Fibroblast of lung (primary cell): Measurements from ENCODE around the gene RNF10. TPM values are rescaled to one million over a fixed set of nuclear protein-coding genes. Genes with fewer than 3 reads are reported as not detected.

Experiments used
- DNase-seq, 2 donors: peaks; one replicate each; pipeline versions ENCODE4 v3.0.0 to v3.0.0-alpha.2; 2010; ENCODE audit warnings: low read depth in 2 of 2
- H2AFZ ChIP-seq: 2 replicates; pipeline ENCODE4 v1.5.1; 2012; ENCODE audit warnings: low read length, control low read depth, inconsistent platforms
- H3K27ac ChIP-seq: 2 replicates; pipeline ENCODE4 v1.5.1; 2011; ENCODE audit warnings: low read length, control low read depth; ENCODE audit not compliant: insufficient read depth
- H3K27me3 ChIP-seq: 2 replicates; pipeline ENCODE4 v1.5.1; 2011; ENCODE audit warnings: mild to moderate bottlenecking, low read length; ENCODE audit not compliant: control insufficient read depth, insufficient read depth
- H3K36me3 ChIP-seq: 2 replicates; pipeline ENCODE4 v1.5.1; 2011; ENCODE audit warnings: low read length; ENCODE audit not compliant: control insufficient read depth, insufficient read depth
- H3K4me1 ChIP-seq: 2 replicates; pipeline ENCODE4 v1.5.1; 2011; ENCODE audit warnings: low read length; ENCODE audit not compliant: control insufficient read depth, insufficient read depth; ENCODE audit errors: extremely low read depth
- H3K4me2 ChIP-seq: 2 replicates; pipeline ENCODE4 v1.5.1; 2011; ENCODE audit warnings: low read length, control low read depth; ENCODE audit not compliant: insufficient read depth; ENCODE audit errors: extremely low read depth
- H3K4me3 ChIP-seq, 4 experiments: fragments of 200-600 bp in 1 of 4; sonication (generic) in 1 of 4; replicated peaks in 1 of 4; 2 replicates each; pipeline ENCODE4 v1.5.1; 2011 to 2016; ENCODE audit warnings: low read length in 4 of 4, low read depth in 3 of 4, mild to moderate bottlenecking in 3 of 4, control low read depth in 2 of 4, inconsistent platforms in 1 of 4, mixed read lengths in 1 of 4; ENCODE audit not compliant: insufficient read depth in 1 of 4; ENCODE audit errors: control extremely low read depth in 1 of 4
- H3K79me2 ChIP-seq: 2 replicates; pipeline ENCODE4 v1.5.1; 2012; ENCODE audit warnings: mild to moderate bottlenecking, low read length, inconsistent platforms; ENCODE audit not compliant: control insufficient read depth, insufficient read depth
- H3K9ac ChIP-seq: 2 replicates; pipeline ENCODE4 v1.5.1; 2011; ENCODE audit warnings: mild to moderate bottlenecking, low read length, control low read depth; ENCODE audit not compliant: insufficient read depth
- H3K9me3 ChIP-seq: 2 replicates; pipeline ENCODE4 v1.5.1; 2012; ENCODE audit warnings: low read depth, low read length; ENCODE audit not compliant: control insufficient read depth, insufficient read depth
- H4K20me1 ChIP-seq: 2 replicates; pipeline ENCODE4 v1.5.1; 2011; ENCODE audit warnings: low read length; ENCODE audit not compliant: control insufficient read depth, insufficient read depth; ENCODE audit errors: extremely low read depth
- EZH2 ChIP-seq: IDR thresholded peaks from 2 replicates; pipeline ENCODE4 v1.5.1; 2012; ENCODE audit warnings: low read length, control low read depth, mild to moderate bottlenecking; ENCODE audit errors: missing control alignments
- polyA plus RNA-seq, 2 donors: library from polyadenylated mRNA; depleted of rRNA in 1 of 2; stranded (reverse) in 1 of 2; unstranded in 1 of 2; fragments of >200 nt; gene quantifications; 2 replicates each; pipeline ENCODE4 v1.2.1, GENCODE V29; 2011 to 2012; ENCODE audit warnings: missing spikeins in 1 of 2
- total RNA-seq: library from RNA; depleted of rRNA; stranded (reverse); fragments of >200 nt; gene quantifications from 2 replicates; pipeline ENCODE4 v1.2.1, GENCODE V29; 2014
- TF ChIP-seq, protein P1 (sequence below), 2 donors: IDR thresholded peaks in 1 of 2; conservative IDR thresholded peaks in 1 of 2; 1 replicate in 1 of 2; 2 replicates in 1 of 2; pipeline ENCODE4 v1.5.1; 2011 to 2012; ENCODE audit warnings: low read length in 2 of 2, control low read depth in 1 of 2, inconsistent platforms in 1 of 2, low read depth in 1 of 2, mild to moderate bottlenecking in 1 of 2

The RNF10 gene
- total and polyA plus RNA-seq, 2 donors (not counting 1 experiment from before 2014, with no cell fraction given): 174 to 184 TPM

DNA sequence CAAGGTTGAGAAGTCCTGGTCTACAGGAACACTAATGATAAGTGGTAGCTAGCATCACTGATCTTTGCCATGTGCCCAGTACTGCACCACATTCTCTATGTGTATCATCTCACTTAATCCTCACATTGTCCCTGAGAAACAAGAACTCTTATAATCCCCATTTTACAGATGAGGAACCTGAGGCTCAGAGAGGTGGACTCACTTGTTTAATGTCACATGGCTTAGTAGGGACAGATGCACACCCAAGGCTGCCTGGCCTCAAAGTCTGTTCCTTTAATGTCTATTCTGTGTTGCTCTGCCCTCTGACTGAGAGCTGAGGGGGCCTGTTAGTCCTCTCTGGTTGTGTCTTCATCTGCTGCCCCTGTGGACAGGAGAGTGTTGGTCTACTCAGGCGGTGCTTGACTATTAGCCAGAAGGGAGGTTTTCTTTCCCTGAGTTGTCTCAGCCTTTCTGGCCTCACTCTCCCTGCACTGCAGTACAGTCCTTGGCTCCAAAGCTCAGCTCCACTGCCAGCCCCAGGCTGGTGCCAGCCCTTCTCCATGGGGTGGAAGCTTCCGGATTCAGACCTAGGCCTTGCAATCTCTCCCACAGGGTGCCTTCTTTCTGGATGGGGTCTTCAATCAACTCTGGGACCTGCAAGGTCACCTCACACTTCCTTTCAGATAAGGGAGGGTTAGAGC, 43.2 kb upstream of the RNF10 start:
- no peaks in the 10 kb centered on the region for H3K4me1 ChIP-seq
- H3K27me3 ChIP-seq: no peaks in the 10 kb centered on the region
- H3K27ac ChIP-seq: no peak overlapping the region
- no peaks in the 10 kb centered on the region for H3K9me3 ChIP-seq
- H3K36me3 ChIP-seq: no peaks in the 10 kb centered on the region
- no peak overlapping the region for H3K4me2 ChIP-seq
- H2AFZ ChIP-seq: no peak overlapping the region
- H4K20me1 ChIP-seq: no peaks in the 10 kb centered on the region
- no peak for DNase-seq
- no peak overlapping the region for H3K4me3 ChIP-seq
- TF ChIP-seq EZH2: no peak
- TF ChIP-seq, protein P1, sequence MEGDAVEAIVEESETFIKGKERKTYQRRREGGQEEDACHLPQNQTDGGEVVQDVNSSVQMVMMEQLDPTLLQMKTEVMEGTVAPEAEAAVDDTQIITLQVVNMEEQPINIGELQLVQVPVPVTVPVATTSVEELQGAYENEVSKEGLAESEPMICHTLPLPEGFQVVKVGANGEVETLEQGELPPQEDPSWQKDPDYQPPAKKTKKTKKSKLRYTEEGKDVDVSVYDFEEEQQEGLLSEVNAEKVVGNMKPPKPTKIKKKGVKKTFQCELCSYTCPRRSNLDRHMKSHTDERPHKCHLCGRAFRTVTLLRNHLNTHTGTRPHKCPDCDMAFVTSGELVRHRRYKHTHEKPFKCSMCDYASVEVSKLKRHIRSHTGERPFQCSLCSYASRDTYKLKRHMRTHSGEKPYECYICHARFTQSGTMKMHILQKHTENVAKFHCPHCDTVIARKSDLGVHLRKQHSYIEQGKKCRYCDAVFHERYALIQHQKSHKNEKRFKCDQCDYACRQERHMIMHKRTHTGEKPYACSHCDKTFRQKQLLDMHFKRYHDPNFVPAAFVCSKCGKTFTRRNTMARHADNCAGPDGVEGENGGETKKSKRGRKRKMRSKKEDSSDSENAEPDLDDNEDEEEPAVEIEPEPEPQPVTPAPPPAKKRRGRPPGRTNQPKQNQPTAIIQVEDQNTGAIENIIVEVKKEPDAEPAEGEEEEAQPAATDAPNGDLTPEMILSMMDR (conservative IDR thresholded peaks at IDR 0.05 in 1 of 2, IDR thresholded peaks at IDR 0.05 in 1 of 2; ENCODE audit: low read depth in 1 of 2, low read length in 2 of 2): no peak
- no peak overlapping the region for H3K9ac ChIP-seq
- peaks cover 4% of the 10 kb centered on the region for H3K79me2 ChIP-seq

DNA sequence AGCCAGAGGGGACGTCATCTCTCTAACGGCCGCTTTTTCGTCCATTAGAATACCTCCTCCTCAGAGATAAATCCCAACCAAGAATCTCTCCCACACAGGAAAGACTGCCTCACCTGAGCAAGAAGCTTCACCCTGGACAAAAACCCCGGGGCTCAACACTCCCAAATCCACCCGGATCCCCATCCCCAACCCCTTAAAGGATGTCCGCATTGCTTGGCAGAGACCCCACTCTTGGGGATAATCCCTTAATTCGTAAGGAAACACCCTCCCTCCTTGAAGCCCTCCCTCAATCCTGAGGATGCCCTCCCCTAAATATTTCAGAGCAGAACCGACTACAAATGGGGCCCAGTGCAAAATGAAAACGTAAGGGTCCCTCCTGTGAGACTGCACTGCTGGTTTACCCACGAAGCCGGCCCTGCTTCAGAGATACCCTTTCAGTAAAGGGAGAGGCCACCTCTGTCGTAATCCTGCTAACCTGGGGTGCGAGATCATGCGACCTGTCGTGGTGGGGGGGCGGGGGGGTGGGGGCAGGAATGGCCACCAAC, 38.9 kb upstream of the RNF10 start:
- Histone ChIP-seq H3K36me3 (peaks cover 11% of the 10 kb centered on the region), H3K27ac (no peak overlapping the region), H3K9me3 (no peaks in the 10 kb centered on the region), H3K79me2 (peaks cover 33% of the 10 kb centered on the region), H3K4me3 (peak overlapping the region; percentile 54 to 97 (median 82)), H3K4me1 (peaks cover 6% of the 10 kb centered on the region), H3K4me2 (peak overlapping the region; percentile 76), H3K9ac (no peak overlapping the region), H2AFZ (peak overlapping the region; percentile 59), H3K27me3 (no peaks in the 10 kb centered on the region), H4K20me1 (peaks cover 7% of the 10 kb centered on the region)
- DNase-seq: no peak
- TF ChIP-seq EZH2: no peak
- TF ChIP-seq, protein P1 (conservative IDR thresholded peaks at IDR 0.05 in 1 of 2, IDR thresholded peaks at IDR 0.05 in 1 of 2; ENCODE audit: low read depth in 1 of 2, low read length in 2 of 2): no peak

DNA sequence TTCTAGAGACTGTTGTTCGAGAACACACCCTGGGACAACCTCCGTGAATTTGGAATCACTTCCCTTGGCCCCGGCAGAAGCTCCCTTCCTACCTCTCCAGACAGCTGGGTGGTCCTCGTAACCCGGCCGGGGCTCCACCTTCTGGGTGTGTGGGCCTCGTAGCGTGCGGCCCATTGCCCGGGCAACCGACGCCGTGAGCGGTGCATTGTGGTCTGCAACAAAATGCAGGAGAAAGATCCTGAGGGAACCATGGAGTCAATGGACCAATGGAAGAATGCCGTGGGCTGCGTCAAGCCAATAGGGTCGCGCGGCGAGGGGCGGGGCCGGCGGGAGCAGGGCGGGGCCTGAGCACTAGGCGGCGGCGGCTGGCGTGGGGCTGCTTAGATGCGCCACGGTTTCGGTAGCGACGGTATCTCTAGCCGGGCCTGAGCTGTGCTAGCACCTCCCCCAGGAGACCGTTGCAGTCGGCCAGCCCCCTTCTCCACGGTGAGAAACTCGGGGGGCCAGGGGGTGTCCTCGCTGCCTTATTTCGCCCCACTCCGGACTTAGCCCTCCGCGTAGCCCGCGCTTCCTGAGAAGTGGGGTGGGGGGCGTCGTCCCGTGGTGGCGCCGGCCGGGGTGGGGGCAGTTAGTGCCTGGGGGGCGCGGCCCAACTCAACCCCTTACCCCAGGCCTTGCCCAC, 38.3 kb upstream of the RNF10 start, which contains the start of gene DYNLL1:
Gene DYNLL1 (plus strand): TSS at position 383 of the 682 bp plus-strand sequence. CDS start 309 bp downstream, outside the sequence.
- DNase-seq: peak; percentile 87 to 95
- H3K9ac ChIP-seq: peak within 1 kb of the TSS; percentile 65
- H3K27ac ChIP-seq: peak within 1 kb of the TSS; percentile 66
- peaks cover 7% of the 10 kb centered on the region for H4K20me1 ChIP-seq
- peaks cover 11% of the 10 kb centered on the region for H3K36me3 ChIP-seq
- peak within 1 kb of the TSS; percentile 60 for H2AFZ ChIP-seq
- peaks cover 6% of the 10 kb centered on the region for H3K4me1 ChIP-seq
- no peaks in the 10 kb centered on the region for H3K27me3 ChIP-seq
- peak within 1 kb of the TSS; percentile 81 to 98 (median 96) for H3K4me3 ChIP-seq
- H3K4me2 ChIP-seq: peak within 1 kb of the TSS; percentile 97
- peaks cover 33% of the 10 kb centered on the region for H3K79me2 ChIP-seq
- H3K9me3 ChIP-seq: no peaks in the 10 kb centered on the region
- TF ChIP-seq, protein P1 (conservative IDR thresholded peaks at IDR 0.05 in 1 of 2, IDR thresholded peaks at IDR 0.05 in 1 of 2; ENCODE audit: low read depth in 1 of 2, low read length in 2 of 2): no peak
- TF ChIP-seq EZH2: no peak
